Measurements from ENCODE around the gene PLXNA4. TPM values are rescaled to one million over a fixed set of nuclear protein-coding genes. Genes with fewer than 3 reads are reported as not detected.
"Not testable (repeated sequence)": the region's sequence is repeated elsewhere in the genome, so short reads cannot be mapped to it uniquely, and the experiment has no call there.

Gene PLXNA4
- total RNA-seq, 1 donor from 2014 or later = 3.5 TPM

DNA sequence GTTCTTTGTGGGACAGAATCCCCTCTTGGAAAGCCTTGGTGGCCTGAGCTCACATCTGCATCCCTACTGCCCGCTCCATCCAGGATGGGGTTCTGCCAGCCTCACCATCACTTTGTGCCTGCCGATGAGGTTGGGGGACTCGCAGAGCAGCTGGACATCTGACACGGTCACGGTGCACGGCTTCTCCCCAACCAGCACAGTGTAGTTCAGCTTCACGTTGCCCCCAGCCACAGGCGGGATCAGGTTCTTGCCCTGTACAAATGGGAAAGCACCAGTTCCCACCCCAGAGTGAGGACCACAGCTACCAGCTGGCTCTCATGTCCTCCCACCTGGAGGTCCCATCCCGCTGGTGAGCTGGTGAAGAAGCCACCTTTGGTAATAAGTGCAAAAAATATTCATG, 395.8 kb downstream of the PLXNA4 start:
- DNase-seq (ENCODE audit: low spot score) = no peak
- no peak overlapping the region for H3K4me3 Mint-ChIP-seq (ENCODE audit: unreplicated experiment)
- H3K27me3 Mint-ChIP-seq (ENCODE audit: unreplicated experiment) = no peaks in the 10 kb centered on the region
- no peaks in the 10 kb centered on the region for H3K36me3 Mint-ChIP-seq (ENCODE audit: low read depth, unreplicated experiment)
- TF ChIP-seq, protein P1, sequence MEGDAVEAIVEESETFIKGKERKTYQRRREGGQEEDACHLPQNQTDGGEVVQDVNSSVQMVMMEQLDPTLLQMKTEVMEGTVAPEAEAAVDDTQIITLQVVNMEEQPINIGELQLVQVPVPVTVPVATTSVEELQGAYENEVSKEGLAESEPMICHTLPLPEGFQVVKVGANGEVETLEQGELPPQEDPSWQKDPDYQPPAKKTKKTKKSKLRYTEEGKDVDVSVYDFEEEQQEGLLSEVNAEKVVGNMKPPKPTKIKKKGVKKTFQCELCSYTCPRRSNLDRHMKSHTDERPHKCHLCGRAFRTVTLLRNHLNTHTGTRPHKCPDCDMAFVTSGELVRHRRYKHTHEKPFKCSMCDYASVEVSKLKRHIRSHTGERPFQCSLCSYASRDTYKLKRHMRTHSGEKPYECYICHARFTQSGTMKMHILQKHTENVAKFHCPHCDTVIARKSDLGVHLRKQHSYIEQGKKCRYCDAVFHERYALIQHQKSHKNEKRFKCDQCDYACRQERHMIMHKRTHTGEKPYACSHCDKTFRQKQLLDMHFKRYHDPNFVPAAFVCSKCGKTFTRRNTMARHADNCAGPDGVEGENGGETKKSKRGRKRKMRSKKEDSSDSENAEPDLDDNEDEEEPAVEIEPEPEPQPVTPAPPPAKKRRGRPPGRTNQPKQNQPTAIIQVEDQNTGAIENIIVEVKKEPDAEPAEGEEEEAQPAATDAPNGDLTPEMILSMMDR (IDR thresholded peaks at IDR 0.05; ENCODE audit: unreplicated experiment) = no peak
- no peaks in the 10 kb centered on the region for H3K4me1 Mint-ChIP-seq (ENCODE audit: unreplicated experiment)
- H3K9me3 Mint-ChIP-seq (ENCODE audit: unreplicated experiment) = no peaks in the 10 kb centered on the region
- no peak overlapping the region for H3K27ac Mint-ChIP-seq (ENCODE audit: unreplicated experiment)

DNA sequence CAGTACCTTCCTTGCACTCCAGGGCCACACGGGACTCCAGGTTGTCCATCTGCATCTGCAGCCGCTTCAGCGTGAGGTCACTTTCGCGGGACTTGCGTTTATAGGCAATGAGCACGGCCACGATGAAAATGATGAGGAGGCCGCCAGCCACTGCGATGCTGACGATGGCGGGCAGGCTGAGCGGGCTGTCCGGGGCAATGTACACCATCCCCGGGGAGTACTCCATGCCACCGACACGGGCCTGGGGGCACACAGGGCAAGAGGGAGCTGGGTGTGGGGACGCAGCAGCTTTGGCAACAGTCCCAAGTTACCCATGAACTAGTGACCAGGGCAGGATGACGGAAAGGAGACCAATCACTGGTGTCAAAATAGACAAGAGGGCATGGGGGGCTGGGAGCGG, 396.6 kb downstream of the PLXNA4 start:
- TF ChIP-seq, protein P1 (IDR thresholded peaks at IDR 0.05; ENCODE audit: unreplicated experiment) = no peak
- Mint-ChIP-seq H3K27me3 (ENCODE audit: unreplicated experiment) (peaks cover 1% of the 10 kb centered on the region), H3K4me3 (ENCODE audit: unreplicated experiment) (no peak overlapping the region), H3K27ac (ENCODE audit: unreplicated experiment) (no peak overlapping the region), H3K4me1 (ENCODE audit: unreplicated experiment) (no peaks in the 10 kb centered on the region), H3K9me3 (ENCODE audit: unreplicated experiment) (no peaks in the 10 kb centered on the region), H3K36me3 (ENCODE audit: low read depth, unreplicated experiment) (no peaks in the 10 kb centered on the region)
- DNase-seq (ENCODE audit: low spot score) = no peak

DNA sequence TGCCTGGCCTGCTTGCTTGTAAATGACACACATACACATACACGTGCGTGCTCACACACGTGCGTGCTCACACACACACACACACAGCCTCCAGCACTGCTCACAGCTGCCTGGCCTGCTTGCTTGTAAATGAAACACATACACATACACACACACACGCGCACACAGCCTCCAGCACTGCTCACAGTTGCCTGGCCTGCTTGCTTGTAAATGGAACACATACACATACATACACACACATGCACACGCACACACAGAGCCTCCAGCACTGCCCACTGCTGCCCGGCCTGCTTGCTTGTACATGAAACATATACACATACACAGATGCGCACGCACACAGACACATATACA, 397.2 kb downstream of the PLXNA4 start:
- H3K9me3 Mint-ChIP-seq (ENCODE audit: unreplicated experiment) = no peaks in the 10 kb centered on the region
- no peak for DNase-seq (ENCODE audit: low spot score)
- no peak overlapping the region for H3K4me3 Mint-ChIP-seq (ENCODE audit: unreplicated experiment)

DNA sequence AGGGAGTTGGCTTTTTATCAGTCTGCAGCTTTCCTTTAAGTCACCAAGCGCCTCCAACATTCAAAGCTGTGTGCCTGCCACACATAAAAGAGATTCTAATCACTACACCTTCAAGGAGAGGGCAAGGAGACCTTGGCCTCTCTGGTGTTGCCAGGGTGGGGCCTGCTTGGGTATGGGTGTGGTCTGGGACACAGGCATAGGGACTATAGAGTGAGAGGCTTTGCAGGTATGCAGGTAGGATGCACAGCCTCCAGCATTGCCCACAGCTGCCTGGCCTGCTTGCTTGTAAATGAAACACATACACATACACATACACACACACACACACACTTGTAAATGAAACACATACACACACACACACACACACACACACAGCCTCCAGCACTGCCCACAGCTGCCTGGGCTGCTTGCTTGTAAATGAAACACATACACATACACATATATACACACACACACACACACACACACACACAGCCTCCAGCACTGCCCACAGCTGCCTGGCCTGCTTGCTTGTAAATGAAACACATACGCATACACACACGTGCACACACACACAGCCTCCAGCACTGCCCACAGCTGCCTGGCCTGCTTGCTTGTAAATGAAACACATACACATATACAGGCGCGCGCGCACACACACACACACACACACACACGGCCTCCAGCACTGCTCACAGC, 397.7 kb downstream of the PLXNA4 start:
- H3K36me3 Mint-ChIP-seq (ENCODE audit: low read depth, unreplicated experiment); H3K27ac Mint-ChIP-seq (ENCODE audit: unreplicated experiment); H3K4me3 Mint-ChIP-seq (ENCODE audit: unreplicated experiment); H3K4me1 Mint-ChIP-seq (ENCODE audit: unreplicated experiment); DNase-seq (ENCODE audit: low spot score); H3K9me3 Mint-ChIP-seq (ENCODE audit: unreplicated experiment); H3K27me3 Mint-ChIP-seq (ENCODE audit: unreplicated experiment): not testable (repeated sequence)

More for the DNA sequence above, 397.2 kb downstream of the PLXNA4 start:
- Mint-ChIP-seq H3K36me3 (ENCODE audit: low read depth, unreplicated experiment) (no peaks in the 10 kb centered on the region), H3K4me1 (ENCODE audit: unreplicated experiment) (no peaks in the 10 kb centered on the region), H3K27me3 (ENCODE audit: unreplicated experiment) (peaks cover 1% of the 10 kb centered on the region), H3K27ac (ENCODE audit: unreplicated experiment) (no peak overlapping the region)
- TF ChIP-seq, protein P1 (IDR thresholded peaks at IDR 0.05; ENCODE audit: unreplicated experiment) = no peak

DNA sequence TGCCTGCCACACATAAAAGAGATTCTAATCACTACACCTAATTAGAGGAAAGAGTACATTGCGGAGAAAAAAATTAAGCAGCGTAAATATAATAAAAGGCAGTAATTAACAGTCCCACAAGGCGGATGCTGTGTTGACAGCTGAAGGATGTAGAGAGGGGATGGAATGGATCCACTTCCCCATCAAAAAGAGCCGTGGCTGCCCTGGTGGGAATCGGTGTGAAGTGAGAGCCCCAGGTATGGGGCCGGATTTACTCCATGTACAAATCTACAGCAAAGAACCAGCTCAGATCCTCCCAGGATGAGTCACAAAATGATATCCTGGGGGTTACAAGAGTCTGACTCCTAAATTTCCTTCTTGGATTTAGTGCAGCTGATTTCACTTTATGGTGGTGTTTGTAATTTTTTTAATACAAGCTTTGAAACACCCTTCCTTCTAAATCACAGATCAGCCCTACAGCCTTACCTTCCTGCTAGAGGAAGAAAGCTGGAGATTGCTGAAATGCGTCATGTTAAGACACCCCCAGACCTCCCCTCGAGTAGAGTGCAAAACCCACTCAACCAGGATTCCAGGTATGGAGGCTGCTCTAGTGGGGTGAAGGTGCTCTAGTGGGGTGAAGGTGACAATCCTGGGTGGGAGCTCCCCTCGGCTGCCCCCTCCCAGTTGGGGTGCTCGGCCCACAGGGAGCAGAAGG, 398.4 kb downstream of the PLXNA4 start:
- no peak overlapping the region for H3K27ac Mint-ChIP-seq (ENCODE audit: unreplicated experiment)

More for the DNA sequence above, 398.4 kb downstream of the PLXNA4 start:
- H3K9me3 Mint-ChIP-seq (ENCODE audit: unreplicated experiment) = no peaks in the 10 kb centered on the region
- H3K27me3 Mint-ChIP-seq (ENCODE audit: unreplicated experiment) = peaks cover 1% of the 10 kb centered on the region
- no peaks in the 10 kb centered on the region for H3K36me3 Mint-ChIP-seq (ENCODE audit: low read depth, unreplicated experiment)
- H3K4me3 Mint-ChIP-seq (ENCODE audit: unreplicated experiment) = no peak overlapping the region
- no peaks in the 10 kb centered on the region for H3K4me1 Mint-ChIP-seq (ENCODE audit: unreplicated experiment)
- TF ChIP-seq, protein P1 (IDR thresholded peaks at IDR 0.05; ENCODE audit: unreplicated experiment) = no peak
- DNase-seq (ENCODE audit: low spot score) = no peak

All from endothelial cell (in vitro differentiated cells).